Neural progenitor cell (in vitro differentiated cells): ENCODE measurements around the gene MBD1. TPM values are rescaled to one million over a fixed set of nuclear protein-coding genes. Genes with fewer than 3 reads are reported as not detected.
A peak's percentile ranks its signal among the peaks of the same experiment; 100 is the strongest.

ENCODE experiments used
- DNase-seq: peaks from one replicate; pipeline ENCODE4 v3.0.0-alpha.2; 2016; ENCODE audit warnings: low spot score
- H2AFZ ChIP-seq: fragments of 200-600 bp; sonication (generic); replicated peaks from 2 replicates; pipeline ENCODE4 v1.6.1; 2016; ENCODE audit warnings: antibody characterized with exemption
- H3F3A ChIP-seq: fragments of 200-600 bp; sonication (generic); 2 replicates; pipeline ENCODE4 v1.6.1; 2016; ENCODE audit warnings: antibody characterized with exemption, low read depth
- H3K27ac ChIP-seq: fragments of 200-600 bp; sonication (generic); 2 replicates; pipeline ENCODE4 v1.5.1; 2016; ENCODE audit warnings: mild to moderate bottlenecking
- H3K27me3 ChIP-seq: fragments of 200-600 bp; sonication (generic); 2 replicates; pipeline ENCODE4 v1.6.1; 2016; ENCODE audit warnings: mild to moderate bottlenecking, moderate library complexity
- H3K36me3 ChIP-seq: fragments of 200-600 bp; sonication (generic); 2 replicates; pipeline ENCODE4 v1.5.1; 2016
- H3K4me1 ChIP-seq: fragments of 200-600 bp; sonication (generic); 2 replicates; pipeline ENCODE4 v1.6.1; 2016; ENCODE audit warnings: mixed run types
- H3K4me2 ChIP-seq: fragments of 200-600 bp; sonication (generic); 2 replicates; pipeline ENCODE4 v1.6.1; 2016
- H3K4me3 ChIP-seq: fragments of 200-600 bp; sonication (generic); 2 replicates; pipeline ENCODE4 v1.5.1; 2016
- H3K79me2 ChIP-seq: fragments of 200-600 bp; sonication (generic); 2 replicates; pipeline ENCODE4 v1.6.1; 2016; ENCODE audit warnings: low read depth
- H3K9ac ChIP-seq: fragments of 200-600 bp; sonication (generic); 2 replicates; pipeline ENCODE4 v1.6.1; 2016
- H3K9me3 ChIP-seq: fragments of 200-600 bp; sonication (generic); 2 replicates; pipeline ENCODE4 v1.5.1; 2016; ENCODE audit warnings: low read depth
- H4K20me1 ChIP-seq: fragments of 200-600 bp; sonication (generic); 2 replicates; pipeline ENCODE4 v1.6.1; 2016; ENCODE audit warnings: low read depth
- H3K27ac Mint-ChIP-seq: 3 replicates; pipeline ENCODE4 v1.8.0; 2021; ENCODE audit warnings: mixed read lengths
- H3K27me3 Mint-ChIP-seq: 2 replicates; pipeline ENCODE4 v1.8.0; 2022; ENCODE audit warnings: low read depth, mild to moderate bottlenecking, inconsistent platforms, moderate library complexity, mixed read lengths; ENCODE audit not compliant: insufficient read depth
- H3K36me3 Mint-ChIP-seq: 3 replicates; pipeline ENCODE4 v1.8.0; 2021; ENCODE audit warnings: mixed read lengths
- H3K4me1 Mint-ChIP-seq: 3 replicates; pipeline ENCODE4 v1.8.0; 2021; ENCODE audit warnings: mixed read lengths
- H3K4me3 Mint-ChIP-seq: 3 replicates; pipeline ENCODE4 v1.8.0; 2021; ENCODE audit warnings: mild to moderate bottlenecking, moderate library complexity, mixed read lengths
- H3K9me3 Mint-ChIP-seq: 3 replicates; pipeline ENCODE4 v1.8.0; 2020; ENCODE audit warnings: mixed read lengths
- CTCF ChIP-seq: fragments of 200-600 bp; sonication (generic); IDR thresholded peaks from 2 replicates; pipeline ENCODE4 v1.5.1; 2017; ENCODE audit warnings: antibody characterized with exemption, mild to moderate bottlenecking
- EZH2 ChIP-seq: fragments of 200-600 bp; sonication (generic); IDR thresholded peaks from 2 replicates; pipeline ENCODE4 v1.6.1; 2017; ENCODE audit warnings: antibody characterized with exemption, mild to moderate bottlenecking, moderate library complexity
- EZH2phosphoT487 ChIP-seq: fragments of 200-600 bp; sonication (generic); IDR thresholded peaks from 2 replicates; pipeline ENCODE4 v1.6.1; 2017; ENCODE audit warnings: antibody characterized with exemption
- total RNA-seq: library from RNA; depleted of rRNA; stranded (reverse); fragments of >200 nt; gene quantifications from 2 replicates; pipeline ENCODE4 v1.2.3, GENCODE V29; 2015; ENCODE audit warnings: low replicate concordance

Gene MBD1
- total RNA-seq, 1 donor from 2014 or later: 32.7 TPM

DNA sequence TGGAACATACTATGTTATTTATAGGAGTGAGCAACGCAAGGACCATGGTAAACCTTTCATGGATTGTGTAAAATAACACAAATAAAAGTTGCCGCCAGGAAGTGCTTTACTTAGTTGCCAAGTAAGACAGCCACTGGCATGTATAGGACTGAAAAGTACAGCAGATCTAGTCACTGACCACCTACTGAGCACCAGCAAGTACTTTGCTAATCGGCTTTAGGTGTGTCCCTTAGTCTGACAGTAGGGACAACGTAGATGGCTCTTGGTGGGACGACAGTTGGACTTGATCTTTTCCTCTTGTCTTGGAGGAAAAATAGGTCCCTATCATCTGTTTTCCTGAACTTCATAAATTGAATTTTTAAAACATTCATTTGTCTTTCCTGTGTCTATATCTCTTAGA, 19.8 kb upstream of the MBD1 start:
- H3K27me3 ChIP-seq: peaks cover 77% of the 10 kb centered on the region

DNA sequence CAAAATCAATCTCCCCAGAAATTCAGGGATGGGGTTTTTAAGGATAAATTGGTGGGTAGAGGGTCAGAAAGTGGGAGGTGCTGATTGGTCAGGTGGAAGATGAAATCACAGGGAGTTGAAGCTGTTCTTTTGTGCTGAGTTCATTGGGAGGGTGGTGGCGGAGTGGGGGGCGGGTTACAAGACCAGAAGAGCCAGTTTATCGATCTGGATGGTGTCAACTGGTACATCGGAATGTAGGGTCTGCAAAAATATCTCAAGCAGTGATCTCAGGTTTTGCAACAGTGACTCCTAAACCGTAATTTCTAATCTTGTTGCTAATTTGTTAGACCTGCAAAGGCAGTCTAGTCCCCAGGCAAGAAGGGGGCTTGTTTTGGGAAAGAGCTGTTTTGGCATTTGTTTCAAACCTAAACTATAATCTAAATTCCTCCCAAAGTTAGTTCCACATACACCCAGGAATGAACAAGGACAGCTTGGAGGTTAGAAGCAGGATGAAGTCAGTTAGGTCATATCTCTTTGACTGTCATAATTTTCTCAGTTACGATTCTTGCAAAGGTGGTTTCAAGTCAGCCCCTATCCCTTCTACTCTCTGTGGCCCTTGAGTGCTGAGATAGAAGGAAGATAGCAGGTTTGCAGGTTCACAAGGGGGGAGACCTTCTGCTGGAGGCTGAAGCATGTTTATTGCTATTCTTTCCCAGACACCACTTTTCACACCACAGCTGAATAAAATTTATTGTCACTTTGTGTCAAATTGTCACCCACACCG, 18.5 kb upstream of the MBD1 start:
- Histone ChIP-seq H3F3A (no peaks in the 10 kb centered on the region), H3K36me3 (no peaks in the 10 kb centered on the region), H3K27me3 (peaks cover 75% of the 10 kb centered on the region), H3K9ac (no peak overlapping the region), H3K27ac (no peak overlapping the region), H3K4me3 (no peak overlapping the region), H2AFZ (no peak overlapping the region), H4K20me1 (no peaks in the 10 kb centered on the region), H3K9me3 (no peaks in the 10 kb centered on the region), H3K4me1 (no peaks in the 10 kb centered on the region), H3K79me2 (no peaks in the 10 kb centered on the region), H3K4me2 (no peak overlapping the region)
- TF ChIP-seq EZH2 (no peak), EZH2phosphoT487 (no peak), CTCF (no peak)
- Mint-ChIP-seq H3K9me3 (no peaks in the 10 kb centered on the region), H3K27ac (no peak overlapping the region), H3K4me3 (no peak overlapping the region), H3K36me3 (no peaks in the 10 kb centered on the region), H3K4me1 (no peaks in the 10 kb centered on the region), H3K27me3 (peaks cover 5% of the 10 kb centered on the region)
- no peak for DNase-seq

More for the DNA sequence above, 19.8 kb upstream of the MBD1 start:
- H3F3A ChIP-seq: no peaks in the 10 kb centered on the region
- Mint-ChIP-seq H3K4me1 (no peaks in the 10 kb centered on the region), H3K4me3 (no peak overlapping the region), H3K9me3 (no peaks in the 10 kb centered on the region), H3K27me3 (peaks cover 5% of the 10 kb centered on the region), H3K36me3 (no peaks in the 10 kb centered on the region), H3K27ac (no peak overlapping the region)
- no peak for DNase-seq
- no peaks in the 10 kb centered on the region for H3K79me2 ChIP-seq
- H2AFZ ChIP-seq: no peak overlapping the region
- H3K36me3 ChIP-seq: no peaks in the 10 kb centered on the region
- H3K9me3 ChIP-seq: peaks cover 8% of the 10 kb centered on the region
- H3K4me3 ChIP-seq: no peak overlapping the region
- H4K20me1 ChIP-seq: no peaks in the 10 kb centered on the region
- no peaks in the 10 kb centered on the region for H3K4me1 ChIP-seq
- no peak for TF ChIP-seq CTCF
- no peak for TF ChIP-seq EZH2
- no peak for TF ChIP-seq EZH2phosphoT487
- H3K27ac ChIP-seq: no peak overlapping the region
- no peak overlapping the region for H3K4me2 ChIP-seq
- H3K9ac ChIP-seq: no peak overlapping the region

- Histone ChIP-seq H2AFZ (peak overlapping the region; percentile 100), H3K4me3 (peak overlapping the region; percentile 44), H3K9ac (no peak overlapping the region), H3K9me3 (no peaks in the 10 kb centered on the region), H3K4me2 (peak overlapping the region; percentile 86), H3K27me3 (peaks cover 65% of the 10 kb centered on the region), H3F3A (no peaks in the 10 kb centered on the region), H4K20me1 (no peaks in the 10 kb centered on the region), H3K4me1 (no peaks in the 10 kb centered on the region), H3K27ac (no peak overlapping the region), H3K79me2 (no peaks in the 10 kb centered on the region), H3K36me3 (no peaks in the 10 kb centered on the region)
- Mint-ChIP-seq H3K9me3 (no peaks in the 10 kb centered on the region), H3K4me3 (no peak overlapping the region), H3K4me1 (no peaks in the 10 kb centered on the region), H3K27ac (no peak overlapping the region), H3K27me3 (peaks cover 3% of the 10 kb centered on the region), H3K36me3 (no peaks in the 10 kb centered on the region)
- DNase-seq: no peak
- no peak for TF ChIP-seq CTCF
- TF ChIP-seq EZH2phosphoT487: no peak
- no peak for TF ChIP-seq EZH2
These were observed 17.3 kb upstream of the MBD1 start for GRCh38 chr18:50298443-50299284.
